Adipocyte (in vitro differentiated cells): ENCODE data around the gene SSPN.

Experiments used
- DNase-seq: peaks from one replicate; pipeline ENCODE4 v3.0.0-alpha.2; 2015; ENCODE audit warnings: low read depth
- H3K27me3 ChIP-seq: replicated peaks from 2 replicates; pipeline ENCODE4 v1.7.0; 2013; ENCODE audit warnings: mild to moderate bottlenecking, low read length, moderate library complexity; ENCODE audit not compliant: control insufficient read depth, insufficient read depth
- H3K36me3 ChIP-seq: 2 replicates; pipeline ENCODE4 v1.7.0; 2013; ENCODE audit warnings: low read length, mild to moderate bottlenecking, moderate library complexity; ENCODE audit not compliant: control insufficient read depth, insufficient read depth, severe bottlenecking
- H3K4me1 ChIP-seq: 2 replicates; pipeline ENCODE4 v1.7.0; 2013; ENCODE audit warnings: mild to moderate bottlenecking, low read length, moderate library complexity; ENCODE audit not compliant: control insufficient read depth, insufficient read depth
- H3K4me3 ChIP-seq: 2 replicates; pipeline ENCODE4 v1.7.0; 2013; ENCODE audit warnings: mild to moderate bottlenecking, low read length, moderate library complexity
- H3K9ac ChIP-seq: 2 replicates; pipeline ENCODE4 v1.7.0; 2013; ENCODE audit warnings: mild to moderate bottlenecking, low read length, moderate library complexity
- H3K9me3 ChIP-seq: 2 replicates; pipeline ENCODE4 v1.7.0; 2013; ENCODE audit warnings: mild to moderate bottlenecking, low read length, moderate library complexity; ENCODE audit not compliant: control insufficient read depth

The SSPN gene

DNA sequence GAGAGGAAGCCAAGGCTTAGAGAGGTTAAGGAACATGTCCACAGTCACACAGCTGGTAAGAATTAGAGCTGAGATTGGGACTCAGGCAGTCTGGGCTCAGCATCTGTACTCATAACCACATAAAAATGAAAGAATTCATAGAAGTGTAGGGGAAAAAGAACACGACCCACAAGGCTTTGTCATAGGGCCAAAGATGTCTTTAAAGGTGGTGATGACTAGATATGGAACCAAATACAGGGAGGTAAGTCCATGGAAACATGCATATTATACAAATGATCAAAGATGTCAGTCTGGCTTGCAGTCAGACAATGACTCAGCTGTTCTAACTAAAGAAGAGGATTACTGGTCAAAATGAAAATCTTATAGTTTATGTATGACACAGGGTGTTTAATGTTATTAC is 7.2 kb upstream of the SSPN start:
- H3K9me3 ChIP-seq = no peaks in the 10 kb centered on the region
- no peak overlapping the region for H3K4me3 ChIP-seq
- peaks cover 18% of the 10 kb centered on the region for H3K4me1 ChIP-seq
- peak; percentile 81 for DNase-seq
- no peaks in the 10 kb centered on the region for H3K36me3 ChIP-seq
- H3K27me3 ChIP-seq = no peaks in the 10 kb centered on the region
- H3K9ac ChIP-seq = no peak overlapping the region

- Histone ChIP-seq H3K4me3 (no peak overlapping the region), H3K27me3 (no peaks in the 10 kb centered on the region), H3K4me1 (peaks cover 18% of the 10 kb centered on the region), H3K36me3 (no peaks in the 10 kb centered on the region), H3K9me3 (no peaks in the 10 kb centered on the region), H3K9ac (no peak overlapping the region)
- DNase-seq = no peak
These were observed 6.7 kb upstream of the SSPN start for GRCh38 chr12:26188641-26189040.

- H3K9ac ChIP-seq = no peak overlapping the region
- no peak for DNase-seq
- H3K27me3 ChIP-seq = no peaks in the 10 kb centered on the region
- H3K4me1 ChIP-seq = peaks cover 28% of the 10 kb centered on the region
- H3K36me3 ChIP-seq = no peaks in the 10 kb centered on the region
- no peaks in the 10 kb centered on the region for H3K9me3 ChIP-seq
- no peak overlapping the region for H3K4me3 ChIP-seq
These were observed 3.2 kb upstream of the SSPN start for GRCh38 chr12:26192142-26192541.

GRCh38 chr12:26193539-26193938 is 1.8 kb upstream of the SSPN start:
- Histone ChIP-seq H3K9me3 (no peaks in the 10 kb centered on the region), H3K4me1 (peaks cover 28% of the 10 kb centered on the region), H3K36me3 (no peaks in the 10 kb centered on the region), H3K9ac (no peak overlapping the region), H3K27me3 (no peaks in the 10 kb centered on the region), H3K4me3 (no peak overlapping the region)
- DNase-seq = no peak

- peak overlapping the region; percentile 83 for H3K4me3 ChIP-seq
- DNase-seq = peak; percentile 80
- peaks cover 36% of the 10 kb centered on the region for H3K4me1 ChIP-seq
- H3K9ac ChIP-seq = peak overlapping the region; percentile 85
- H3K36me3 ChIP-seq = no peaks in the 10 kb centered on the region
- H3K9me3 ChIP-seq = no peaks in the 10 kb centered on the region
- no peaks in the 10 kb centered on the region for H3K27me3 ChIP-seq
These were observed 458 bp downstream of the SSPN start for GRCh38 chr12:26195641-26196420.

DNA sequence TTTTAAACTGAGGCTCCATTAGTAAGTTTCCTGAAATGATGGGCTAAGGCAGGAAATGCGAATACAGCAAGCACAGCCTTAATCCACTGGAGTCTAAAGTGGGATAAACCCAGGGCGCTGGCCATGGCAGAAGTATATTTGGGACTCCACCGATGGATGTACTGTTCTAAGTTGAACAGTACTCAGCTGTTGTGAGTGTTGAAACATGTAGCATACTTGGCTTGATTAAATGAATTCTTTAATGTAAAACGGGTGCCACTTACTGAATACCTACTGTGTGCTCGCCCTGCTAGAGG is 996 bp downstream of the SSPN start:
- DNase-seq = peak; percentile 62
- peak overlapping the region; percentile 85 for H3K9ac ChIP-seq
- H3K36me3 ChIP-seq = no peaks in the 10 kb centered on the region
- H3K27me3 ChIP-seq = no peaks in the 10 kb centered on the region
- H3K9me3 ChIP-seq = no peaks in the 10 kb centered on the region
- peaks cover 36% of the 10 kb centered on the region for H3K4me1 ChIP-seq
- H3K4me3 ChIP-seq = peak overlapping the region; percentile 83

DNA sequence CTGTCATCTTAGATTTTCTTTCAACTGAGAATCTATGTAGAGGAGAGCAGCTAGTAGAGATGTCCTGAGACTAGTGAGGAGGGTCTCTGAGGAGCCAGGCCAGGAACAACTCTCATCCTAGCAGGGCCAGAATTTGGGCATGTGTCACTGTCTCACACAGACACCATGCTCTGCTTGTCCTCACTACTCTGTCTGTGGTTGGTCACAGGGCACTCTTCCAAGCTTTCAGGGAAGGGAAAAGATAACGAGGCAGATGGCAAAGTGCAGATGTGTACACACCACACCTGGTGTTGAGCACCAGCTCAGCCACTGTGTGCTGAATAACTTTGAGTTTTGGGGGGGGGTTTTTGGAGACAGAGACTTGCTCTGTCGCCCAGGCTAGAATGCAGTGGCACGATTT is 2.5 kb downstream of the SSPN start:
- Histone ChIP-seq H3K27me3 (no peaks in the 10 kb centered on the region), H3K9me3 (no peaks in the 10 kb centered on the region), H3K4me3 (no peak overlapping the region), H3K36me3 (no peaks in the 10 kb centered on the region), H3K4me1 (peaks cover 41% of the 10 kb centered on the region), H3K9ac (no peak overlapping the region)
- no peak for DNase-seq

DNA sequence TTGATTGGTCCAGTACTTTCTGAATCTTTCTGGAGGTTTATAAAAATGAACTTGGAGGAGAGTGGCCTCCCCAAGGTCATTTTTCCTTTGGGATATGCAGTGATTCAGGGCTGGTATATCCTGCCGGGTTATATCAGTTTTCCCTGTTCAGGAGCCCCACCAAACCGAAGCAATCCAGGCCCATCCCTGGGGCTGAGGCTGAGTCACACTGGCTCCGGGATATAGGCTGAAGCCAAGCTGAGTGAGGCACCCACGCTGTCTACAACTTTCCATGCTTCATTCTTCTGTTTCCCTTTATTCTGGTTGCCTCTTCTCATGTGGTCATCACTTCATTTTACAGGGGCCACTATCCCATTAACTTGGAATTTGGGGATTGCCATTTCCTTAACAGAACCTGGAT is 3.4 kb downstream of the SSPN start:
- Histone ChIP-seq H3K4me1 (peaks cover 41% of the 10 kb centered on the region), H3K36me3 (no peaks in the 10 kb centered on the region), H3K4me3 (peak overlapping the region; percentile 26), H3K9me3 (no peaks in the 10 kb centered on the region), H3K27me3 (no peaks in the 10 kb centered on the region), H3K9ac (peak overlapping the region; percentile 9)
- DNase-seq = peak; percentile 86

DNA sequence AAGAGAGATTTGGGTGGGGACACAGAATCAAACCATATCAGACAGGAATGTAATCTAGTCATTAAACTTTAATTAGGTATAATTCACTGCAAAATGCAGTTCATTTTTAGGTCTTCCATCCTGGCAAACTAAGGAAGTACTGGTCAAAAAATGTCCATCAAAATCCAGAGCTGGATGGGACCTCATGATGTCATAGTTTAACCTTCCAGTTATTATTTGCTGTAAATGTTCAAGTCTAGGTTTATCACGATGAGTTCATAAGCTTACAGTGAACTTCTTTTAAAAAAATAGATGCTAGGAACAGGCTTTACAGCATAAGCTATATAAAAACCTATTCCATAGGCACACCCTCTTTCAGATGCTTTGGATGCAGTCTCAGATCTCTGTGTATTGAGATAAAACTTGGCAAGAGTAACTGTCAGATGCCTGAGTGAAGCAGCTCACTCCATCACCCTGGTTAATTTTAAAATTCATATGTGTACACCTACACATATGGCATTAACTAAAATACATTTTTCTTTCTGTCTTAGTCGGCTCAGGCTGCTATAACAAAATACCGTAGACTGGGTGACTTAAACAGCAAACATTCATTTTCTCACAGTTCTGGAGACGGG is 7.9 kb downstream of the SSPN start:
- Histone ChIP-seq H3K9ac (no peak overlapping the region), H3K4me3 (no peak overlapping the region), H3K36me3 (no peaks in the 10 kb centered on the region), H3K4me1 (peaks cover 27% of the 10 kb centered on the region), H3K9me3 (no peaks in the 10 kb centered on the region), H3K27me3 (no peaks in the 10 kb centered on the region)
- no peak for DNase-seq

DNA sequence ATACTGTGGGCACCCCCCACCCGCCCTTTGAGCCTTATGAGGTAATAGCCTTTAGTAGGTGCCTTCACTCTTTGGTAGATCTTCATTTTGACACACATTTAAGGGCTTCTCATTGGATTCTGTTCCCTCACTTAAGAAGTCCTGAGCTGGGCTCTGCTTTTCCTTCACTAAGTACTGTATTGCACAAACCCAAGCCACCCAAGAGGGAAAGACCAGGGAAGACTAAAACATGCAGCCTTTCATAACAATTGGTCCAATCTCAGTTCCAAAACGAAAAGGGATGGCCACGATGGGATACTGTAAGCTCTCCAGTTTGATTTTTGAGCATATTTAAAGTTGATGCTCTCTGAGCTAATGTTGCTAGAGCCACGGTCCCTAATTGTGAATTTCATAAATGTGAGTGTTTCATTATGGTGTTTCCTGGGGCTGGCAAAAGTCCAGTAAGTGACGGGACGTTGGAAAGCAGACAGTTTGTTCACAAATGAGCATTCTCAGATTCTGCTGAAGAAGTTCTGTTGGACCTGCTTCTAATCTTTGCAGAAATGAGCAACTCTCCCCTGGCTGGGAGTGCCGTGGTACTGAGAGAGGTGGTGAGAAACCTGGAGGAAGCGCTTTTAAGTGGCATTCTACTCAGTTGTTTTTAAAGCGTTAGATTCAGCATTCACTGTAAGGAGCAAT is 9.4 kb downstream of the SSPN start:
- H3K36me3 ChIP-seq = no peaks in the 10 kb centered on the region
- no peaks in the 10 kb centered on the region for H3K27me3 ChIP-seq
- H3K4me1 ChIP-seq = peaks cover 15% of the 10 kb centered on the region
- H3K9ac ChIP-seq = no peak overlapping the region
- peak overlapping the region; percentile 55 for H3K4me3 ChIP-seq
- no peak for DNase-seq
- no peaks in the 10 kb centered on the region for H3K9me3 ChIP-seq

DNA sequence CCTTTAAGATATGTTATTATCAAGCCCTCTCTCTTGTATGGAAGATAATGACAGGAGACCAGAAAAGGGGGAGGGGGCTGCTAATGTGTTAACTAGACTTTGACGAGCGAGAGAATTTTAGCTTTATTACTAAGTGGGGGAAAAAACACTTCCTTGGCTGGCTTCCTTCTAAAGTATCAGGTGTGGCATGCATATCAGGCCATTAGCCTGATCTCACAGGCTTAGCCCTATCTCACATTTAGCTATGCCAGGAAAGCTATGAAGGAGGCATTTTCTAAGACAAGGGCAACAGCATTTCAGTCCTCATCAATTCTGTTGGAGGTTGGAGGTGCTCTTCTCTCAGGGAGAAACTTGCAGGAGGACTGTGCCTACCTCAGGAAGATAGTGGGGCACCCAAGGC is 9.9 kb downstream of the SSPN start:
- no peaks in the 10 kb centered on the region for H3K27me3 ChIP-seq
- H3K9ac ChIP-seq = no peak overlapping the region
- peaks cover 15% of the 10 kb centered on the region for H3K4me1 ChIP-seq
- no peaks in the 10 kb centered on the region for H3K9me3 ChIP-seq
- no peaks in the 10 kb centered on the region for H3K36me3 ChIP-seq
- peak overlapping the region; percentile 55 for H3K4me3 ChIP-seq
- DNase-seq = no peak
